ENCODE results near the gene C12orf50. TPM values are rescaled to one million over a fixed set of nuclear protein-coding genes. Genes with fewer than 3 reads are reported as not detected.

The C12orf50 gene
- polyA plus RNA-seq, 1 donor from 2014 or later: 0.30 TPM

GRCh38 chr12:87952223-87952622, 77.0 kb downstream of the C12orf50 start:
- Histone ChIP-seq H3F3A (ENCODE audit: insufficient read depth, low read length, poor library complexity, severe bottlenecking) (no peaks in the 10 kb centered on the region), H3K4me2 (ENCODE audit: low read length) (no peak overlapping the region), H3K79me2 (replicated peaks; ENCODE audit: insufficient read depth, low read length) (no peaks in the 10 kb centered on the region), H3K9me2 (ENCODE audit: insufficient read depth, low read length) (no peaks in the 10 kb centered on the region), H3K36me3 (ENCODE audit: insufficient read depth, low read length) (no peaks in the 10 kb centered on the region), H3K9ac (ENCODE audit: low read length) (no peak overlapping the region), H2AFZ (ENCODE audit: low read depth, low read length) (no peak overlapping the region), H3K4me3 (ENCODE audit: low read length) (no peak overlapping the region), H4K20me1 (ENCODE audit: insufficient read depth) (no peaks in the 10 kb centered on the region), H3K27me3 (ENCODE audit: insufficient read depth, low read depth, low read length) (no peaks in the 10 kb centered on the region), H3K27ac (ENCODE audit: low read length) (no peak overlapping the region), H3K9me3 (ENCODE audit: low read length) (no peaks in the 10 kb centered on the region)
- TF ChIP-seq EP300 (conservative IDR thresholded peaks at IDR 0.05; ENCODE audit: poor library complexity, severe bottlenecking) (no peak), CTCF (IDR thresholded peaks at IDR 0.05; ENCODE audit: poor library complexity, severe bottlenecking) (no peak), RAD21 (conservative IDR thresholded peaks at IDR 0.05) (no peak), EZH2 (IDR thresholded peaks at IDR 0.05; ENCODE audit: borderline replicate concordance, insufficient read depth, low read length, poor library complexity, severe bottlenecking) (no peak)

- no peaks in the 10 kb centered on the region for H3K27me3 ChIP-seq (ENCODE audit: insufficient read depth, low read depth, low read length)
- H3K79me2 ChIP-seq (replicated peaks; ENCODE audit: insufficient read depth, low read length): no peaks in the 10 kb centered on the region
- H3K9me3 ChIP-seq (ENCODE audit: low read length): no peaks in the 10 kb centered on the region
- no peaks in the 10 kb centered on the region for H3K36me3 ChIP-seq (ENCODE audit: insufficient read depth, low read length)
- H3K9me2 ChIP-seq (ENCODE audit: insufficient read depth, low read length): no peaks in the 10 kb centered on the region
- no peak overlapping the region for H3K4me2 ChIP-seq (ENCODE audit: low read length)
- TF ChIP-seq CTCF (IDR thresholded peaks at IDR 0.05; ENCODE audit: poor library complexity, severe bottlenecking): no peak
- TF ChIP-seq TAF1 (IDR thresholded peaks at IDR 0.05; ENCODE audit: low read depth): no peak
- TF ChIP-seq POLR2AphosphoS5 (IDR thresholded peaks at IDR 0.05): no peak
- TF ChIP-seq SMC3 (conservative IDR thresholded peaks at IDR 0.05; ENCODE audit: poor library complexity): no peak
- no peak for TF ChIP-seq RAD21 (conservative IDR thresholded peaks at IDR 0.05)
- no peak for TF ChIP-seq REST (IDR thresholded peaks at IDR 0.05; ENCODE audit: borderline replicate concordance)
- no peak for TF ChIP-seq MXI1 (conservative IDR thresholded peaks at IDR 0.05; ENCODE audit: poor library complexity, severe bottlenecking)
- no peak for TF ChIP-seq EP300 (conservative IDR thresholded peaks at IDR 0.05; ENCODE audit: poor library complexity, severe bottlenecking)
- no peak for TF ChIP-seq EZH2 (IDR thresholded peaks at IDR 0.05; ENCODE audit: borderline replicate concordance, insufficient read depth, low read length, poor library complexity, severe bottlenecking)
- H3K27ac ChIP-seq (ENCODE audit: low read length): no peak overlapping the region
- H2AFZ ChIP-seq (ENCODE audit: low read depth, low read length): no peak overlapping the region
- no peak overlapping the region for H3K9ac ChIP-seq (ENCODE audit: low read length)
- no peak overlapping the region for H3K4me3 ChIP-seq (ENCODE audit: low read length)
- no peaks in the 10 kb centered on the region for H4K20me1 ChIP-seq (ENCODE audit: insufficient read depth)
- no peaks in the 10 kb centered on the region for H3F3A ChIP-seq (ENCODE audit: insufficient read depth, low read length, poor library complexity, severe bottlenecking)
Observed at GRCh38 chr12:87943762-87944161, 85.4 kb downstream of the C12orf50 start.
